SH-SY5Y (cell line): ENCODE measurements around the gene GAK.

Experiments
- GATA2 ChIP-seq: IDR thresholded peaks from 2 replicates; pipeline ENCODE4 v1.6.1; 2011; ENCODE audit warnings: mild to moderate bottlenecking, low read depth, low read length
- GATA3 ChIP-seq: IDR thresholded peaks from 2 replicates; pipeline ENCODE4 v1.6.1; 2011; ENCODE audit warnings: low read depth, mild to moderate bottlenecking, low read length, moderate library complexity

GRCh38 chr4:892780-893179 is 39.3 kb downstream of the GAK start:
- no peak for TF ChIP-seq GATA2
- no peak for TF ChIP-seq GATA3
